ENCODE data around the gene GSC.
"Not testable (repeated sequence)": the region's sequence is repeated elsewhere in the genome, so short reads cannot be mapped to it uniquely, and the experiment has no call there.

Gene GSC

DNA sequence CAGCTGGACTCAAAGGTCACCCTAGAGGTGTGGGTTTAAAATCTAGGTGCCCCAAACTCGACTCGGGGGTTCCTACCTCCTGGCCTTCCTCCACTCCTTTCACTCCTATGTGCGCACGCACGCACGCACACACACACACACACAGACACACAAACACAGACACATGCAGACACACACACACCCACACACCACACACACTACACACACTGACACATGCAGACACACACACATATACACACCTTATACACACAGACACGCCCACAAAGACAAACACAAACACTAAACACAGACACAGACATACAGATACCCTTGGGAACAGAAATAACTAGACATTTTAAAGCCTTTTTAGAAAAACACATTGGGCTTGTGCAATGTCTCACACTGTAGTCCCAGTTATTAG lies 31.8 kb downstream of the GSC start:
- FAIRE-seq = no peak

DNA sequence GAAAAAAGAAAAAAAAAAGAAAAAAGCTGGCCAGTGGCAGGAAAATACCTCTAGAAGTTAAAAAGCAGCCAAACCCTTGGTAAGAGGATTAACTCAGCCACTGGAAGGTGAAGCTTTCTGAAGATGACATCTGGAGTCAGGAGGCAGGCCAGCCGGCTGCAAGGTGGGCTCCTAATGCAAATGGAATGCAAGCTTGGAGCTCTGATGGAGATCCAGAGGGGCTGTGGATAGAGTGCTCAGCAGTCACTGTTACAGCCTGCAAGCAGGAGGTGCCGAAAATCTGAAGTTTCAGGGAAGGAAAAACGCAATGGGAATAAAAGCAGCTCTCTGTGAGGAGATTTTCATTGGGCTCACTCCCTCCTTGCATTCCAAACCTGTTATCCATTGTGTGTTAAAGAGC lies 41.0 kb downstream of the GSC start:
- FAIRE-seq = no peak

DNA sequence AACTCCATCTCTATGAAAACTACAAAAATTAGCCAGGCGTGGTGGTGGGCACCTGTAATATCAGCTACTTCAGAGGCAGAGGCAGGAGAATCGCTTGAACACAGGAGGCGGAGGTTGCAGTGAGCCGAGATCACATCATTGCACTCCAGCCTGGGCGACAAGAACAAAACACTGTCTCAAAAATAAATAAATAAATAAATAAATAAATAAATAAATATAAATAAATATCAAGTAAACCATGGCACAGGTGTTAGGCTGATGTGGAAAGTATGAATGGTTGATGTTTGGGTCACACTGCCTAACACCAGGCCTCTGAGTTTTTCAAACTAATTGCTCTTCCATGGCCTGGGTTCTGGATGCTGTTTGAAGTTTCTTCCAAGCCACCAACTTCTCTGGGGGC lies 41.5 kb downstream of the GSC start:
- not testable (repeated sequence) for FAIRE-seq

DNA sequence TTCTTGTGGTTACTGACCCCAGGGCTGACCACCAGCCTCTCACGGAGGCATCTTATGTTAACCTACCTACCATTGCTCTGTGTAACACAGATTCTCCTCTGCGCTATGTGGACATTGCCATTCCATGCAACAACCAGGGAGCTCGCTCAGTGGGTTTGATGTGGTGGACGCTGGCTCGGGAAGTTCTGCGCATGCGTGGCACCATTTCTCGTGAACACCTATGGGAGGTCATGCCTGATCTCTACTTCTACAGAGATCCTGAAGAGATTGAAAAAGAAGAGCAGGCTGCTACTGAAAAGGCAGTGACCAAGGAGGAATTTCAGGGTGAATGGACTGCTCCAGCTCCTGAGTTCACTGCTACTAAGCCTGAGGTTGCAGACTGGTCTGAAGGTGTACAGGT lies 43.3 kb downstream of the GSC start:
- not testable (repeated sequence) for FAIRE-seq

DNA sequence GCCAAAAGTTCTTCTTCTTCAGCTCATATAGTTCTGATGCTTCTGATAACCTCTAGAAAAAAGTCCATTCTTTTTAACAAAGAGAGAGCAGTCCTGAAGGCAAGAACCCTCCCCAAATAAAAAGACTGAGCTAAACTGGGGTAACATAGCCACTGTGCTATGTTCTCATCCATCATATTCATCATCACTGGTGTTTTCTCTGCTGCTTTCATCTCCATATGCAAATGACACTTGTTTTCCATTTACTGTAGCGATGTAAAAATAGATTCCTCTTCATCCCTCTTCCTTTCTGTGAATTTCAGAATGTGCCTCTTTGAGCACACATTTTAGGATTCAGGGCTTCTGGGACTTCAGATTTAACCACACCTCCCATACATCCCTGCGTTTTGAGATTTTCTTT lies 44.9 kb downstream of the GSC start:
- FAIRE-seq = no peak

DNA sequence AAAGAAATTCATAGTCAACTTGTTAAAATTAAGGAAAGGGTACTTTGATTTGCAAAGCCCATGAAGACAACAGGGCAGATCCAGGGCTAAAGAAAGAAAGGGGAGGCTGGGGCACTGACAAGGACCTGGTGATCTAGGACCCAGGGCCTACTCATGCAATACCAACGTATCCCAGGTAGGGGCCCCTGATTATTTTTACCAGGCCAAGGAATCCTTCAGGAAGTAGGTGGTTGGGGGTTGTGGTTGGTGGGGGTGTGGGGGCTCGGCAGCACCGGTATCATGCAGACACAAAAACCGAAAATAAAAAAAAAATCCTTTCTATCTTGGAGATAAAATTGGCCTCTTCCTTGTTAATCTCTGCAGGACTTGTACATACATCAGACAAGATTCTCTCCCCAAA lies 47.5 kb downstream of the GSC start:
- FAIRE-seq = no peak
